Right ventricle myocardium superior (tissue), 1 donor: Measurements from ENCODE around the gene VMP1. TPM values are rescaled to one million over a fixed set of nuclear protein-coding genes. Genes with fewer than 3 reads are reported as not detected.
"Not testable (repeated sequence)": the region's sequence is repeated elsewhere in the genome, so short reads cannot be mapped to it uniquely, and the experiment has no call there.

Source experiments
- ATAC-seq: fragments of 200-7000 bp; cut with Tn5 transposase; one replicate; pipeline ENCODE4 v1.9.1; 2020; ENCODE audit warnings: mild to moderate bottlenecking; ENCODE audit not compliant: poor library complexity
- DNase-seq: peaks from one replicate; pipeline ENCODE4 v3.0.0-alpha.2; 2020
- intact Hi-C: fragments of 100-400 bp; cut with DNase I; formaldehyde crosslinking; loops from one replicate; pipeline ENCODE4 v1.11.2; 2022
- total RNA-seq: library from RNA; stranded (reverse); fragmentation: NEBNext Ultra II Directional; extraction: Animal tissue kit (Norgen Biotek cat#: 25700); gene quantifications from one replicate; pipeline ENCODE4 v1.2.1, GENCODE V29; 2021
- donor health status: DM: no; HTN: yes; CAD: no; lungs with severe emphysema.

Gene VMP1
- total RNA-seq, 1 donor from 2014 or later: 49.4 TPM

GRCh38 chr17:59825533-59826322 is 118.3 kb downstream of the VMP1 start:
- ATAC-seq (no peak), DNase-seq (no peak)
- intact Hi-C loops: no loop called here

- DNase-seq (no peak), ATAC-seq (no peak)
- intact Hi-C loops: no loop called here
These were observed 119.4 kb downstream of the VMP1 start for GRCh38 chr17:59826706-59827453.

- DNase-seq (no peak), ATAC-seq (no peak)
- intact Hi-C loops: no loop called here
These were observed 120.4 kb downstream of the VMP1 start for GRCh38 chr17:59827721-59828477.

- no peak for ATAC-seq
- intact Hi-C loops: no loop called here
- DNase-seq: no peak
These were observed 121.0 kb downstream of the VMP1 start for GRCh38 chr17:59828478-59828760.

- ATAC-seq, DNase-seq, intact Hi-C loops: not testable (repeated sequence)
These were observed 121.4 kb downstream of the VMP1 start for GRCh38 chr17:59828819-59829216.

GRCh38 chr17:59829217-59830006 is 122.0 kb downstream of the VMP1 start:
- ATAC-seq: peak; percentile 75
- no peak for DNase-seq
- intact Hi-C loops: loop anchor here (10.0 kb wide), 1 partner anchor 75 kb away; no protein-coding TSS in a partner anchor

- ATAC-seq (no peak), DNase-seq (no peak)
- intact Hi-C loops: loop anchor here (10.0 kb wide), 1 partner anchor 75 kb away; no protein-coding TSS in a partner anchor
These were observed 122.7 kb downstream of the VMP1 start for GRCh38 chr17:59830007-59830630.

- intact Hi-C loops: loop anchor here (10.0 kb wide), 1 partner anchor 76 kb away; no protein-coding TSS in a partner anchor
- no peak for DNase-seq
These were observed 123.5 kb downstream of the VMP1 start for GRCh38 chr17:59830846-59831486.

GRCh38 chr17:59832883-59833379 is 125.5 kb downstream of the VMP1 start:
- intact Hi-C loops: loop anchor here (10.0 kb wide), 1 partner anchor 78 kb away; no protein-coding TSS in a partner anchor
- DNase-seq: no peak
- no peak for ATAC-seq

More at GRCh38 chr17:59830846-59831486, 123.5 kb downstream of the VMP1 start:
- ATAC-seq: no peak

- DNase-seq (no peak), ATAC-seq (peak; percentile 87)
- intact Hi-C loops: loop anchor here (10.0 kb wide), 1 partner anchor 83 kb away; no protein-coding TSS in a partner anchor
These were observed 130.0 kb downstream of the VMP1 start for GRCh38 chr17:59837308-59838051.

- DNase-seq (no peak), ATAC-seq (peak; percentile 12)
- intact Hi-C loops: loop anchor here (10.0 kb wide), 1 partner anchor 83 kb away; no protein-coding TSS in a partner anchor
These were observed 130.8 kb downstream of the VMP1 start for GRCh38 chr17:59838052-59838916.

GRCh38 chr17:59839651-59840328 is 132.3 kb downstream of the VMP1 start:
- DNase-seq: no peak
- no peak for ATAC-seq
- intact Hi-C loops: loop anchor here (10.0 kb wide), 1 partner anchor 85 kb away; no protein-coding TSS in a partner anchor

GRCh38 chr17:59840329-59841090 is 133.1 kb downstream of the VMP1 start:
- DNase-seq (no peak), ATAC-seq (no peak)
- intact Hi-C loops: no loop called here
